Stimulated activated naive CD8-positive, alpha-beta T cell treated with anti-CD3 and anti-CD28 coated beads, Interleukin-15, Interleukin-2, amounts not matched to agents 100 ng/mL and 50 ng/mL, for 24 hours (primary cell): Measurements from ENCODE around the gene STAG1.
A peak's percentile ranks its signal among the peaks of the same experiment; 100 is the strongest.
"Not testable (repeated sequence)": the region's sequence is repeated elsewhere in the genome, so short reads cannot be mapped to it uniquely, and the experiment has no call there.

Experiments used
- H3K27ac Mint-ChIP-seq: one replicate; pipeline ENCODE4 v1.8.0; 2021; ENCODE audit warnings: mild to moderate bottlenecking, mixed read lengths
- H3K27me3 Mint-ChIP-seq: one replicate; pipeline ENCODE4 v1.8.0; 2021; ENCODE audit warnings: mixed read lengths
- H3K36me3 Mint-ChIP-seq: one replicate; pipeline ENCODE4 v1.8.0; 2021; ENCODE audit warnings: low read depth, mixed read lengths
- H3K4me1 Mint-ChIP-seq: one replicate; pipeline ENCODE4 v1.8.0; 2021; ENCODE audit warnings: low read depth, mixed read lengths
- H3K4me3 Mint-ChIP-seq: one replicate; pipeline ENCODE4 v1.8.0; 2021; ENCODE audit warnings: mild to moderate bottlenecking, mixed read lengths
- H3K9me3 Mint-ChIP-seq: one replicate; pipeline ENCODE4 v1.8.0; 2021; ENCODE audit warnings: mixed read lengths

The STAG1 gene

DNA sequence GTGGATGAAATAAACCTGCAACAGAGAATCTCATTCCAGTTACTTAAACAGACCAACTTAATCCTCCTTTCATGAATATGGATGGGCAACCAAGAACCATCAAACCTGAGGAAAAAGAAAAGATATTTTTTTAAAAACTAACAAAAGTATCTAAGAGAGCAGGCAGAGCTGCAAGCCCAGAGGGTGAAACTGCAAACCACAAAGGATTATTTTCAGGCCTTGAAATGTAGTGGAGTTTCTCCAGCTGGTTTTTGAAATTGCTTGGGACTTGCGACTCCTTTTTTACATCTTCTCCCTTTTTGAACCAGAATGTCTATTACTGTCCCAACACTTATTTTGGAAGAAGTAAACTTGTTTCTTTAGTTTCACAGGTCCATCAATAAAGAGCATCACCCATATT is 87.4 kb downstream of the STAG1 start:
- Mint-ChIP-seq H3K27ac (no peak overlapping the region), H3K27me3 (no peaks in the 10 kb centered on the region), H3K9me3 (no peaks in the 10 kb centered on the region), H3K36me3 (peaks cover 13% of the 10 kb centered on the region), H3K4me3 (no peak overlapping the region), H3K4me1 (peaks cover 30% of the 10 kb centered on the region)

DNA sequence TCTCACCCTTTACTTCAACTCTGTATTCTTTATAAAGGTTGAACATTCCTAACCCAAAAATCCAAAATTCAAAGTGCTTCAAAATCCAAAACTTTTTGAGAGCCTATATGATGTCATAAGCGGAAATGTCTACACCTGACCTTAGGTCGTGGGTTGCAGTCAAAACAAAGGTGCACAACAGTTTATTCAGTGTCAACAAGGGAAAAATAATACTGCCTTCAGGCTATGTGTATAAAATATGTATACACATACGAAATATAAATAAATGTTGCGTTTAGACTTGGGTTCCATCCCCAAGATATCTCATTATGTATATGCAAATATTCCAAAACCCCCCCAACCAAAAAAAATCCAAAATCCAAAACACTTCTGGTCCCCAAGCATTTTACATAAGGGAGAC is 90.9 kb downstream of the STAG1 start:
- no peaks in the 10 kb centered on the region for H3K27me3 Mint-ChIP-seq
- no peaks in the 10 kb centered on the region for H3K9me3 Mint-ChIP-seq
- no peak overlapping the region for H3K4me3 Mint-ChIP-seq
- H3K27ac Mint-ChIP-seq = no peak overlapping the region
- peaks cover 36% of the 10 kb centered on the region for H3K4me1 Mint-ChIP-seq
- H3K36me3 Mint-ChIP-seq = peaks cover 10% of the 10 kb centered on the region

DNA sequence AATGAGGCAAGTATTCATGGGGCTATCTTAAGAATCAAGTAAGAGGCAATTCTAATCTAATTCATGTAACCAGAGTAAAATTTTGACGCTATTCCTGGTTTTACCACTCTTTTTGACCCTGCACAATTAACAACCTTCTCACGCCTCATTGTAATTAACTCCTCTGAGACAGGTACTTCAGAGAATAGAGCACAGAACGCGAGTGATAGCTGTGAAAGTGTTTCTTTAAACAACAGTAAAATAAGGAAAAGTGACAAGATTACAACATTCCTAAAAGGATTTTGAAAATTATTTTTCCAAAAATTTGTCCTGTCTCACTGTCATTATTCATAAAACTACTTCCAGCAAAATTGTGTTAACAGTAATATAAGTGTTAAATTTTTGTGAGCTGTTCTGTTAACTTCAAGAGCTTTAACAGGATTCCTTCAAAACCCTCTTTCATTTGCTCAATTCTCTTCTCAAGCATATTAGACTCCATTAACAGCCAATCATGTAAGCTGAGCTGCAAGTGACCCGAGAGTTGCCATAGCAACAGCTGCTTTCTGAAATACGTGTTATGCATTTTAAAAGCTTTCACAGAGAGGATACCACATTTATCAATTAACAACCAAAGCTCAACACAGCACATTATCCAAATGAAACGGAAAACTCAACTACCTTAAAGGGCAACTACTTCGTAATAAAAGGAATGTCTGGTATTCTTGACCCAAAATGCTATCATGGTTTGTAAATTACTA is 93.1 kb downstream of the STAG1 start:
- Mint-ChIP-seq H3K36me3 (peaks cover 31% of the 10 kb centered on the region), H3K27ac (no peak overlapping the region), H3K9me3 (peaks cover 9% of the 10 kb centered on the region), H3K4me3 (no peak overlapping the region), H3K27me3 (no peaks in the 10 kb centered on the region), H3K4me1 (peaks cover 34% of the 10 kb centered on the region)

DNA sequence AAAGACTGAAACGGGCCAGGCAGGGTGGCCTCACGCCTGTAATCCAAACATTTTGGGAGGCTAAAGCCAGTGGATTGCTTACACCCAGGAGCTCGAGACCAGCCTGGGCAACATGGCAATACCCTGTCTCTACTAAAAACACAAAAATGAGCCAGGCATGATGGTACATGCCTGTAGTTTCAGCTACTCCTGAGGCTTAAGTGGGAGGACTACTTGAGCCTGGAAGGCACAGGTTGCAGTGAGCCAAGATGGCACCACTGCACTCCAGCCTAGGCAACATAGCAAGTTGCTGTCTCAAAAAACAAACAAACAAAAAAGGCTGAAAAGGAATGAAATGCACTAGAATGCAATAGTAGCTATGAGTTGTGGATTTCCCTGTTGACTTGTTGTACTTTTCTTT is 94.7 kb downstream of the STAG1 start:
- Mint-ChIP-seq H3K4me3 (no peak overlapping the region), H3K36me3 (peaks cover 44% of the 10 kb centered on the region), H3K27me3 (no peaks in the 10 kb centered on the region), H3K27ac (no peak overlapping the region), H3K9me3 (peaks cover 15% of the 10 kb centered on the region), H3K4me1 (peaks cover 30% of the 10 kb centered on the region)

DNA sequence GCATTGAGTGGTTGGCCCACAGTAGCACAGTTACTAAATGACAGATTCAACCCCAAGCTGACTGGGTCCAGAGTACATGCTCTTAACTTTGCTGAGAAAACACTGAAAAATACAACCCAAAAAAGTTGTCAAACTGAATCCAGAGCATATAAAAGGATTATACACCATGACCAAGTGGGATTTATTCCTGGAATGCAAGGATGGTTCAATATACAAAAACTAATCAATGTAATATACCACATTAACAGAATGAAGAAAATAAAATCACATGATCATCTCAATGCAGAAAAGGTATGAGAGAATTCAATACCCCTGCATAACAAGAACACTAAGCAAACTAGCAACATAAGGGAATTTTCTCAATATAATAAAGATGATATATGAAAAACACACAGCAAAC is 98.5 kb downstream of the STAG1 start:
- H3K9me3 Mint-ChIP-seq = peaks cover 18% of the 10 kb centered on the region
- no peaks in the 10 kb centered on the region for H3K27me3 Mint-ChIP-seq
- H3K4me3 Mint-ChIP-seq = no peak overlapping the region
- peaks cover 22% of the 10 kb centered on the region for H3K4me1 Mint-ChIP-seq
- H3K27ac Mint-ChIP-seq = no peak overlapping the region
- peaks cover 48% of the 10 kb centered on the region for H3K36me3 Mint-ChIP-seq

DNA sequence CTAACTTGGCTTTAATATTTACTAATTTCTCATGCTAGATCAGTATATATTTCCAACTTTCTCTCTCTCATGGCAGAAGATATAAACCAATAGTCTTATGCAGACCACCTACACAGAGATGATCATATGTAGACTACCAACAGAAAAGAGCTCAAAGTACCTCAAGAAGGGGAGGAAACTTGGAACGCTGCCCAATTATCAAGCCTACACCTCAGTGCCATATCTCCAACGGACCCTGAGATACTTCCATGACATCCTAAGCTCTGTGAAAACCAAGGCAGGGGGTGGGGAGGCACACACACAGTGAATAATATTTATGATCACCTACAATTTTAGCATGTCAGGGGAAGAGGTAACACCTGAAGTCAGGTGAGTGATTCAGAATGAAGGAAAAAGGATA is 100.6 kb downstream of the STAG1 start:
- Mint-ChIP-seq H3K27me3 (no peaks in the 10 kb centered on the region), H3K36me3 (peaks cover 38% of the 10 kb centered on the region), H3K4me3 (no peak overlapping the region), H3K9me3 (peaks cover 18% of the 10 kb centered on the region), H3K4me1 (peaks cover 26% of the 10 kb centered on the region), H3K27ac (no peak overlapping the region)

DNA sequence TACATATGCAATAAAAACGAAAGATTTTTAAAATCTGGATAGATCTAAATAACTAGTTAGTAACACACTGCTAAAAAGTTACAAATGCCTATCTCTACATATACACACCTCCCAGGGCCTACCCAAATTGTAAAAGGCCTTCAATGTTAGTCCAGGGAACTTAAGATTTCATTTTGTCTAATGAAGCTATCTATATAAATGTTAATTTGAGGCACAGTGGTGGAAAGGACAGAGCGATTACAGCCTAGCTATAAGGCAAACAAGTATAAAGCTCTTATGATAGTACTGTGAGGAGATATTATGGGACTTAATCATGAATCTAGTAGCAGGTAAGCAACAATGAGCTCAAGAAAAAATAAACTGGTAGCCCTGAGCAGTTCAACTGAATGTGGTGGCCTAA is 101.7 kb downstream of the STAG1 start:
- H3K9me3 Mint-ChIP-seq = peaks cover 18% of the 10 kb centered on the region
- H3K4me3 Mint-ChIP-seq = no peak overlapping the region
- H3K27me3 Mint-ChIP-seq = no peaks in the 10 kb centered on the region
- H3K27ac Mint-ChIP-seq = no peak overlapping the region
- H3K4me1 Mint-ChIP-seq = peaks cover 36% of the 10 kb centered on the region
- H3K36me3 Mint-ChIP-seq = peaks cover 34% of the 10 kb centered on the region

DNA sequence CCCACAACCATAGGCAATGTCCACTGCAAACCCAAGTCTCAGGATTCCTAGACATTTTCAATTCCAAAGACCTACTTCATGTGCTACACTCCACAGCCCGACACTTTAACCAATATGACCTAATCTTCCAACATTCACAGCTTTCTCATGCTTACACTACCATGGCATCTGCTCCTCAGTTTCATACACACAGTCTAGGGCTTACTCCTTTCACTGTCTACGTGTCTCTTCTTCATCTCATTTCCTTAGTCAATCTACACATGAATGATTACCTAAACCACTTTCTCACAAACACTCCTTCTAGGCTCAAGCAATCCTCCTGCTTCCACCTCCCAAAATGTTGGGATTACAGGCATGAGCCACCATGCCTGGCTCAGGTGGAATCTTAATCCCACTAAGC is 106.3 kb downstream of the STAG1 start:
- peak overlapping the region; percentile 7 for H3K27ac Mint-ChIP-seq

DNA sequence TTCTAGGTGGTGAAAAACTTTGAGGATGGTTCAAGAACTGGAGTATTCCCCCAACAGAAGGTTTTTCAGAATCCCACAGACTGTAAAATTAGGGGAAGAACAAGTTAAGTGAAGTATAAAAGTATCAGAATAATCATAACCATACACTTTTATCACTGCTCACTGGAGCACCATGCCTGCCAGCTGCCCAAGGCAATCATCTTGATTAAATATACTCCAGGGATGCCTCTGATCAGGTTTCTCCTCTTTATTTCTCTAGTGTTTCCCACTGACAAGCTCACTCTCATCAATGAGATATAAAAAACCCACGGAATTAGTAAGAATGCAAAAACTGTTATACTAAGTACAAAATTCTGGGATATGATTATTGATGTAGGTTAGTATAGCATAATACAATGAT is 108.0 kb downstream of the STAG1 start:
- Mint-ChIP-seq H3K27ac (no peak overlapping the region), H3K36me3 (peaks cover 16% of the 10 kb centered on the region), H3K4me3 (no peak overlapping the region), H3K27me3 (no peaks in the 10 kb centered on the region), H3K9me3 (no peaks in the 10 kb centered on the region), H3K4me1 (peaks cover 33% of the 10 kb centered on the region)

More for the DNA sequence above, 106.3 kb downstream of the STAG1 start:
- Mint-ChIP-seq H3K4me1 (peaks cover 32% of the 10 kb centered on the region), H3K27me3 (no peaks in the 10 kb centered on the region), H3K4me3 (no peak overlapping the region), H3K36me3 (peaks cover 12% of the 10 kb centered on the region), H3K9me3 (no peaks in the 10 kb centered on the region)

DNA sequence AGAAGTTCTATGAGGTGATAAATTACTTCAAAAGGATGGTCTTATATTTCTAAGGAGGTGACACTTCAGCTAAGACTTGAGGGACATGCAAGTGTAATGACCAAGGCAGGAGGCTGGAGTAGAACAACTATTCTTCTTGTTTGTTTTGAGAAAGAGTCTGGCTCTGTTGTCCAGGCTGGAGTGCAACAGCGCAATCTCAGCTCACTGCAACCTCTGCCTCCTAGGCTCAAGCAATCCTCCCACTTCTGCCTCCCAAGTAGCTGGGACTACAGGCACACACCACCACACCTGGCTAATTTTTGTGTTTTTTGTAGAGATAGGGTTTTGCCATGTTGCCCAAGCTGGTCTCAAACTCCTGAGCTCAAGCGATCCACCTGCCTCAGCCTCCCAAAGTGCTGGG is 108.8 kb downstream of the STAG1 start:
- H3K27me3 Mint-ChIP-seq, H3K4me3 Mint-ChIP-seq, H3K27ac Mint-ChIP-seq, H3K9me3 Mint-ChIP-seq: not testable (repeated sequence)
- peaks cover 27% of the 10 kb centered on the region for H3K4me1 Mint-ChIP-seq
- peaks cover 16% of the 10 kb centered on the region for H3K36me3 Mint-ChIP-seq

DNA sequence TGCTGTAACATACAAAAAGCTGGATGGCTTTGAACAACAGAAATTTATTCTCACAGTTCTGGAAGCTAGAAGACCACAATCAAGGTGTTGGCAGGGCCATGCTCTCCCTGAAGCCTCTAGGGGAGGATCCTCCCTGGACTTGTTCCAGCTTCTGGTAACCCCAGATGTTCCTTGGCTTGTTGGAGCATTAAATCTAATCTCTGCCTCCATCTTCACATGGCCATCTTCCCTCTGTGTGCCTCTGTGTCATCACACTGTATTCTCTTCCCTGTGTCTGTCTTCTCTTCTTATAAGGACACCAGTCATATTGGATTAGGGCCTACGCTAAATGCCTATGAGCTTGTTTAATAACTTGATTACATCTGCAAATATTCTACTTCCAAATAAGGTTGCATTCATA is 109.5 kb downstream of the STAG1 start:
- Mint-ChIP-seq H3K36me3 (peaks cover 16% of the 10 kb centered on the region), H3K4me3 (no peak overlapping the region), H3K27ac (no peak overlapping the region), H3K9me3 (no peaks in the 10 kb centered on the region), H3K4me1 (peaks cover 26% of the 10 kb centered on the region), H3K27me3 (no peaks in the 10 kb centered on the region)

DNA sequence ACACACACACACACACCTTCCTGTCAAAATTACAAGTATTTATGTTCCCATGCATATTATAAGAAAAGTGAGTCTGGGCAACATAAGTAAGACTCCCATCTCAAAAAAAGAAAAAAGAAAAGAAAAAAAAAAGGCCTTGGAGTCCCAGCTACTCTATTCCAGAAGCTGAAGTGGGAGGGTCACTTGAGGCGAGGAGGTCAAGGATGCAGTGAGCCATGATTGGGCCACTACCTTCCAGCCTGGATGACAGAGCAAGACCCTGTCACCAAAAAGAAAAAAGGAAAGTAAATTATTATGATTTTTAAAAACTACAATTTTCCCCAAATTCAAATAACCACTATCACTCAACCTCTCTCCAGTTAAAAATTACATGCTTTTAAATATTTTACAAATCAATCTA is 113.1 kb downstream of the STAG1 start:
- Mint-ChIP-seq H3K4me1 (peaks cover 22% of the 10 kb centered on the region), H3K4me3 (no peak overlapping the region), H3K36me3 (peaks cover 23% of the 10 kb centered on the region), H3K9me3 (peaks cover 4% of the 10 kb centered on the region), H3K27me3 (no peaks in the 10 kb centered on the region), H3K27ac (no peak overlapping the region)

DNA sequence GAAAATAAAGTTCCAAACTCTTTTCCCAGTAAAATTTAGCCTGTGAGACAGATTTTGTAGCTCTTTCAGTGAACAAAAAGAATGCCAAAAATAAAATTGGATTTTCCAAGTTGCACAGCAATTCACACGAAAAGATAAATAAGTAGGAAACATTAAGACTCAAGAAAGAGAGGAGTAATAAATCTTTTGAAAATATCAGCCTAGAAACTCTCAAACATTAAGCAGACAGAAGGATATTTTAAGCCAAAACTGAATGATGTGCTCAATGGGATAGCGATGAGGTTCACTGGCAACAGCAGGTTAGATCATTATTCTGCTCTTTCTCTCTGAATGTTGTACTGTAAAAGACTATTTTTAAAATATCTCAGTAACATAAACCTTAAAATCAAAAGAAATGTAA is 115.0 kb downstream of the STAG1 start:
- peaks cover 33% of the 10 kb centered on the region for H3K4me1 Mint-ChIP-seq
- H3K9me3 Mint-ChIP-seq = peaks cover 4% of the 10 kb centered on the region
- no peak overlapping the region for H3K4me3 Mint-ChIP-seq
- H3K36me3 Mint-ChIP-seq = peaks cover 19% of the 10 kb centered on the region
- H3K27me3 Mint-ChIP-seq = no peaks in the 10 kb centered on the region
- no peak overlapping the region for H3K27ac Mint-ChIP-seq

DNA sequence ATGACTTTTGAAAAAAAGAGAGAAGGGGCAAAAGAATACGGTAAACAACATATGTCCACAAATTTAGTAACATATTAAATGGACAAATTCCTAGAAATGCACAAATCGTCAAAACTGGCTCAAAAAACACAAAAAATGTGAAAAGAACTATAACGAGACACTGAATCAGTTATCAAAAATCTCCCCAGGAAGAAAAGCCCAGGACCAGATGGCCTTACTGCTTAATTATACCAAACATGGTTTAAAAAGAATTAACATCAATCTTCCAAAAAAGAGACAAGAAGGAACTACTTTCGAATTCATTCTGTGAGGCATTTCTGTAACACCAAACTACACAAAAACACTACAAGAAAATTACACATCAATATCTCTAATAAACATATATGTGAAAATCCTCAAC is 117.4 kb downstream of the STAG1 start:
- Mint-ChIP-seq H3K4me1 (peaks cover 33% of the 10 kb centered on the region), H3K27ac (no peak overlapping the region), H3K27me3 (no peaks in the 10 kb centered on the region), H3K4me3 (no peak overlapping the region), H3K36me3 (peaks cover 31% of the 10 kb centered on the region), H3K9me3 (peaks cover 4% of the 10 kb centered on the region)

DNA sequence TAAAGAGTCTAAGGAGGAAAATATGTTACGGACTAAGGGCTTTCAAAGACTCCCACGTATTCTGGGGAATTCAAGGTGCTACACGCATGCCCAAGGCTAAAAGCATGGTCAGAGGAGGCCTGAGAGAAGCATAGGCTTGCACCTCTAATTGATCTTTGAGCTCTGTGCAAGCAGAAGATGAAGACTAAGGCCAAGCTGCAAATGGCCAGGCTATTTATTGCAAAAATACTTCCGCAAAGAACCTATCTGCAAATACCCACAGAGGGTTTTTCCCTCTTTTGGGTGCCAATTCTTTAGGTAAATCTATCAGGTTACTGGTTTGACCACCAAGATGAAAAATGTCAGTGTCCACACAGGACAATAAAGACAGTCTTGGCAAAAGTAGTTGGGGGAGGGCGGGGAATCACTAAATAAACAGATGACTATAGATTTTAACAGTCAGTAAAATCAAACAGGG is 119.5 kb downstream of the STAG1 start:
- peaks cover 37% of the 10 kb centered on the region for H3K4me1 Mint-ChIP-seq

DNA sequence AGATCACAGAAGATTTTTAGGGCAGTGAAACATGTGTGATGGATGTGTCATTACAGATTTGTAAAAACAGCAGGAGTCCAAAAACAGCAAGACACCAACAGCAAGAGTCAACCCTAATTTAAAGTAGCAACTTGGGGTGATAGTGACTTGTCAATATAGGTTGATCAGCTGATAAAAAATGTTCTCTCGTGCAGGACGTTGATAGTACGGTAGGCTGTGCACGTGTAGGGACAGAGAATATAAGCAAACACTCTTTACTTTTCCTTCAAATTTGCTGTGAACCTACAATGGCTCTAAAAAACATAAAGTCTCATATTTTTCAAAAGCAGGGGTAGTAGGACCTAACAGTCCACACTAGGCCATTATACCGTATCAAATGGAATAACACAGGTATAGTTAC is 120.8 kb downstream of the STAG1 start:
- H3K27me3 Mint-ChIP-seq = no peaks in the 10 kb centered on the region
- H3K36me3 Mint-ChIP-seq = peaks cover 57% of the 10 kb centered on the region
- H3K4me3 Mint-ChIP-seq = no peak overlapping the region
- H3K9me3 Mint-ChIP-seq = peaks cover 10% of the 10 kb centered on the region
- no peak overlapping the region for H3K27ac Mint-ChIP-seq
- H3K4me1 Mint-ChIP-seq = peaks cover 41% of the 10 kb centered on the region

More for the DNA sequence above, 119.5 kb downstream of the STAG1 start:
- H3K4me3 Mint-ChIP-seq = no peak overlapping the region
- no peaks in the 10 kb centered on the region for H3K27me3 Mint-ChIP-seq
- H3K9me3 Mint-ChIP-seq = peaks cover 10% of the 10 kb centered on the region
- peaks cover 49% of the 10 kb centered on the region for H3K36me3 Mint-ChIP-seq
- no peak overlapping the region for H3K27ac Mint-ChIP-seq
